D341Med (cell line): ENCODE measurements around the gene BUD31.
A peak's percentile ranks its signal among the peaks of the same experiment; 100 is the strongest.

Experiments used
- DNase-seq: peaks from one replicate; pipeline ENCODE4 v3.0.0; 2012; ENCODE audit warnings: low spot score

BUD31 gene

DNA sequence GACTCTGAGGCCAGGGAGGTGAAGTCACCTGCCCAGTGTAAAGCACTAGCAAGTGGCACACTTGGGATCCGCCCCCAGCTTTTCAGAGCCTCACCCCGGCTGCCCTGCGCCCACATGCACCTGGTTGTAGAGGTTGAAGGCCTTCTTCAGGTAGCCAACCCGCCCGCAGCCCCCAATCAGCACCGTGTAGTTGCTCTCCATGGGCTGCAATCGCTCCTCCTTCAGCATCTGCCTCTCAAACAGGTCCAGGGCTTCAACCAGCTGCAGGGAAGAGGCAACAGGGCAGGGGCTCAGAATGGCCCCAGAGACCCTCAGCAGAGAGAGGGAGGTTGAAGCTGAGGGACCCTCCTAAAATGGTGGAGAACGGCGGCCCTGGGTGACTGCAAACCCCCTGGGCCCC lies 24.4 kb downstream of the BUD31 start:
- DNase-seq, result no peak

DNA sequence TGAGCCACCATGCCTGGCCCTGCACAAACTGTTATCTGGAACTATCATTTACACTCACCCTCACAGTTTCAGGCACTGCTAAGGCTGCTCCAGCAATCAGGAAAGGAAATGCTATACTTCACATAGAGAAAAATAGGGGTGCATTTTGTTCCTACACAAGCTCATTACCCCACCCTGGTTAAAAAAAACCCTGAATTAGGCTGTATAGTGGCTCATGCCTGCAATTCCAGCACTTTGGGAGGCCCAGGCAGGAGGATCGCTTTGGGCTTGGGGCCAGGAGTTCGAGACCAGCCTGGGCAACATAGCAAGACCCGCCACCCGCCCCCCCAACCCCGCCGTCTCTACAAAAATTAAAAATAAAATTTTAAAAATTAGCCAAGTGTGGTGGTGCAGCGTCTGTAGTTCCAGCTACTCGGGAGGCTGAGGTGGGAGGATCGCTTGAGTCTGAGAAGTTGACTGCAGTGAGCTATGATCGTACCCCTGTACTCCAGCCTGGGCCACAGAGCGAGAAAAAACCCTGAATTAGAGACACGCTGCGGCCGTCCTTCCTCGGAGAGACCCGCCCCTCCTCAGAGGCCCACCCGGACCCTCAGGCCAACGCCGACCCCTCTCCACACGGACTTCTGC lies 29.3 kb downstream of the BUD31 start:
- DNase-seq, result no peak

DNA sequence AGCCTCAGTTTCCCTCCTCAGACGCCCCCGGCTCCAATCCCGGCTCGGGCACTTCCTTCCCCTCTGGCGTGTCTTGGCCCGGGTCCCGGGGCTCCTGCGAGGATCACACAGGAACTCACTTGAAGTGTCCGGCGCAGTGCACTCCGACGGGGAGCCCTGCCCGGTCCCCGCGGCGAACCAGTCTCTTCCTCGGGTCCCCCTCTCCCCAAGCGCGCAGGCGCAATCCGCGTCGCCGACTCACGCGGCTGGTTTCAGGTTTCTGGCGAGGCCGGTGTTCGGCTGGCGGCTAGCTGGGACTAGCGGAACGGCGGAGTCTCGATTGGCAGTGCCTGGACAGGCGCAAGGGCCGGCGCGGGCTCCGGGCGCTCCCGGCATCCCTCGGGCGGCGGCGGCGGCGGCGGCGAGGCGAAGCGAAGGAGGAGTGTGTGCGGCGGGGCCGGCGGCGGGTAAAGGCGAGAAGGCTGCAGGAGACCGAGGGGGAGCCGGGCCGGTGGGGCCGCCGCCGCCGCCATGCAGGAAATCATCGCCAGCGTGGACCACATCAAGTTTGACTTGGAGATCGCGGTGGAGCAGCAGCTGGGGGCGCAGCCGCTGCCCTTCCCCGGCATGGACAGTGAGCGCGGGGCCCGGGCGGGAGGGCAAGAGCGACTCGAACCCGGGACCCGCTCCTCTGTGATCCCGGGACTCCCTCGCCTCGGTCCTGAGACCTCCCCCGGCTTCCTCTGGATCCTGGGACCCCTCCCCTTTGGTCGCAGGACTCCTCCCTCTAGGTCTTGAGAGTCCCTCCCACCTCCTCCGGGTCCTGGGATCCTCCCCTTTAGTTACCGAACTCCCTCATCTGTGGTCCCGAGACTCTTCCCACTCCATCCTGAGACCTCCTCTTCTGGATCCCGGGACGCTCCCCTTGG lies 30.1 kb downstream of the BUD31 start, which contains the start of the genes CPSF4 and PTCD1:
TSS of gene CPSF4 (plus strand) at position 371 of the 908 bp plus-strand sequence. CDS start at position 511, 140 bp downstream.
TSS of gene PTCD1 (minus strand) at position 226 of the 908 bp plus-strand sequence. CDS start 3,556 bp downstream, outside the sequence.
- peak; percentile 98 for DNase-seq

DNA sequence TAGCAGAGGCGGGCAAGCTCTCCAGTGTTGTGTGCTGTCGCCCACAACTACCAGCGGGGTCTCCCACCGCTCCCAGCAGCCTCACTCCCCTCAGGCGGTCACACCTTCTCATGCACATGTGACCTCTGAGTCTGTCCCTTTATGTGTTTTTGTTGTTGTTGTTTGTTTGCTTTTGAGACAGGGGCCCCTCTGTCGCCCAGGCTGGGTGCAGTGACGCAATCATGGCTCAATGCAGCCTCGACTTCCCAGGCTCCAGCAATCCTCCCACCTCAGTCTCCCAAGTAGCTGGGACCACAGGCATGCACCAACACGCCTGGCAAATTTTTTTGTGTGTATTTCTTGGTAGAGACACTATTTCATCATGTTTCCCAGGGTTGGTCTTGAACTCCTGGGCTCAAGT lies 31.4 kb downstream of the BUD31 start:
- DNase-seq, result no peak

DNA sequence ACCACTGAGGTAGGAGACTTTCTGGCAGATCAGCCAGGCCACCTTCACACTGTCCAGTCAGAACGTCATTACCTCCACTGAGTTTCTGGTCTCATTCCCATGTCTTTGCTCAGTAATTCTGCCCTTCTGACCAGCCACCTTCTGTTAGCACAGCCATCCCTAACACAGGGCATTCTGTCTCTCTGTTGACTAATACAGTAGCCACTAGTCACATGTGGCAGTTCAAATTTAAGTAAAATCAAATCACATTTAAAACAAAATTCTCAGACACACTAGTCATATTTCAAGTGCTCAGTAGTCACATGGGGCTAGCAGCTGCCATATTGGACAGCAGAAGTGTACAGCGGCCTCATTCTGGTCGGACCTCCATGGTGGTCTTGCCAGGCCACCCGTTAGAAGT lies 37.3 kb downstream of the BUD31 start:
- DNase-seq, result no peak

DNA sequence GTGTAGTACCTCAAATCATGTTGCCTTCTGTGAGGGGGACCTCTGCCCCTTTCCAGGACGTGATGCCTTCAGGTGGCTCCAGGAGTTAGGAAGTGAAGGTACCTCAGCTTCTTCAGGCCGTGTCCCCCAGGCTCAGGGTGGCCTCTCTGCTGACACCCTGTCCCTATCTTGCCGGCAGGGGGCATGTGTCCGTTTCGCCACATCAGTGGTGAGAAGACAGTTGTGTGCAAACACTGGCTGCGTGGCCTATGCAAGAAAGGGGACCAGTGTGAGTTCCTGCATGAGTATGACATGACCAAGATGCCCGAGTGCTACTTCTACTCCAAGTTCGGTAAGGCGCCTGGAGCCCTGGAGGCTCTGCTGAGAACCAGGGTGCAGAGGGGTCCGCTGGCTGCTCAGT lies 39.2 kb downstream of the BUD31 start:
- no peak for DNase-seq

DNA sequence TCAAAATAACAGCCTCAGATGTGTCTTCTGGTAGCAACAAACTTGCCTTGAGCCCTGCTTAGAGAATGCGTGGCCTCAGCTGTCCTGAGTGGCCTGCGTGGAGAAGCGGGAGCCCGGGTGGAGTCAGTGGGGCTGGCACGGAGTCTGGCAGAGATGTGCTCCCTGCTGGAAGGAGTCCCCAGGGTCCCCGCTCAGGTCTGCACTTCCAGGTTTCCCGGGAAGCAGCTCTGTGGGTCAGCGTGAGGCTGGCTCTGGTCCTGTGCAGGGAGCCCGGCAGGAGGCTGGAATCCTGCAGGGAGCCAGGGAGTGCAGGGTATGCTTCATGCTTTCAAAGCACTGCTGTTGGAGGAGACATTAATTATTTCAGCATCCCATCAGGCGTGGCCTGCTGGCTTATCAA lies 40.1 kb downstream of the BUD31 start:
- no peak for DNase-seq

DNA sequence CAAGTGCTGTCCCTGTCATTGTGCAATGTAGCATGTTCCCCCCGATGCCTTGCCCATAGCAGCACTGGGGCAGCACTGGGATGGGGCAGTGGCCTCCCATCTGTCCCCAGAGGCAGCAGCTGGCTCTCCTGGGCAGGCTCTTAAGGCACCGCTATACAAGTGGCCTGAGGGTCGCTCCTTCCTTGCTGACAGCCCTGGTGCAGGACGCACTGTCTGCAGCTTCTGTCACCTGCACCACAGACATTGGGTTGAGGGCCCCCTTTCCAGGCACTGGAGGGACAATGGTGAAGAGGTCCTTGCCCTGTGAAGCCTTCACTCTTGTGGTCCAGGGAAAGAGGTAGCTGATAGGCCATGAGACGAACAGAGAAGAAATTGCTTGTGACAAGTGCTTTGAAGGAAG lies 40.6 kb downstream of the BUD31 start:
- DNase-seq, result no peak

DNA sequence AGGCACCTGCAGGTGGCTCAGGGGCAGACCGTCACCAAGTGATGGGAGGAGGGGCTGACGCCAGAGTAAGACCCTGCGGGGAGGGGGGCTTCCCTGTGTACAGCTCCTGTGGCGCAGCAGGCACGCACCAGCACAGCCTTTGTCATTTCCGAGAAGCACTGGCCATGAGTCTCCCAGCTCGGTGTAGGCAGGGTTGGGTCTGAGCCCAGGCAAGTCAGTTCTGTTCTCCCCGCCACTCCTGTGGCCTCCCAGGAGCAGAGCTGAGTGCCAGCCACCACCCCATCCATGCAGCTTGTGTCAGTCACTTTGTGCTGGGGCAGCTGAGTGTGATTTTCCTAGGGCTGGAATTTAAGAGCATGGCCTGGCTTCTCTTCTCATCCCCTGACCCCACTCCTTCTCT lies 43.2 kb downstream of the BUD31 start:
- no peak for DNase-seq

DNA sequence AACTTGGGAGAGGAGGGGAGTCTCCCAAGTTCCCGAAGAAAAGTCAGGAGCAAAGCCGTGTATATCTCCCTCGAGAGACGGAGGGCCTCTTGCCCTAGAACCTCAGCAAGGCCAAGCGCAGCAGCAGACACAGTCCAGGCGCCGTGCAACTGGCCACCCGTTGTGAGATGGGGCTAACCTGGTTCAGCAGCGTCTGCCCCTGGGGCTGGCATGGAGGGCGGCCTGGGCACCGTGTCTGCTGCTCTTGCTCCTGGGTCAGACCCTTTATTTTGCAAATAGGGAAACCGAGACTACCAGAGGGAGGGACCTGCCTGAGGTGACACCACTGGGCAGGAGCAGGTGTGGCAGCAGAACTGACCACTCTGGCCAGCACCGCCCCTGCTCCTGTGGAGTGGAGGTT lies 43.8 kb downstream of the BUD31 start:
- DNase-seq, result no peak

DNA sequence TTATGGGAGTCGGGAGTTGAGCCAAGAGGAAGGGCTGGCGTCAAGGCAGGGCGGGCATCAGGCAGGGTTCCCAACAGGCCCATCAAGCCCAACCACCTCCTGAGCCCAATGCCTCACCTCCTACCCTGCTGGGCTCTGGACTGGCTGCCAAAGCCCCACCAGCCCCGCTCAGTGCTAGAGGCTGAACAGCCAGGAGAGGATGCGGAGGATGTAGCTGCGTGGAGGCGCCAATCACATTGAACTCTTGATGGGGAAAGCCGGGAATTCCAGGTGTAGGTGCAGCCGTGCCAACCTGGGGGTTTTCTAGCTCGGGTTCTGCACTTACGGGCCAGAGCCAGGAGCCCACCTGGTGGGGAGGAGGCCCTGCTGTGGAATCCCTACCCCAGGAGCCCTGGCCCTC lies 44.3 kb downstream of the BUD31 start:
- no peak for DNase-seq

DNA sequence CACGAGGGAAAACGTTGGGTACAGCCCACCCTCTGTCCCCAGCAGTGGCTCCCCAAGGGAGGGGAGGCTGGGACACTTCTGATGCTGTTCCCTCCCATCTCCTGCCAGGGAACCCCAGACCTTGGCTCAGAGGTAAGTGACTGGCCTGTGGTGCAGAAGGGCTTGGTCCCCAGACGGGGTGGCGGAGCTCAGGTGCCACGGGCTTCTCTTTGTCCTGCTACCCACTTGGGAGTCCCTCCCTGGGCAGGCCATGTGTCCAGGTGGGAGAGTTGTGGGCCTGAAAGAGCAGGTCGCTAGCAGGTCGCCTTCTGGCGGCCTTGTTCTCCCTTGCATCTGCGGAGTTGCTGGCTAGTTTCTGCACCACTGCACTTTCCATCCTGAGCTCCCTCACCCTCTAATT lies 47.1 kb downstream of the BUD31 start:
- DNase-seq, result no peak

DNA sequence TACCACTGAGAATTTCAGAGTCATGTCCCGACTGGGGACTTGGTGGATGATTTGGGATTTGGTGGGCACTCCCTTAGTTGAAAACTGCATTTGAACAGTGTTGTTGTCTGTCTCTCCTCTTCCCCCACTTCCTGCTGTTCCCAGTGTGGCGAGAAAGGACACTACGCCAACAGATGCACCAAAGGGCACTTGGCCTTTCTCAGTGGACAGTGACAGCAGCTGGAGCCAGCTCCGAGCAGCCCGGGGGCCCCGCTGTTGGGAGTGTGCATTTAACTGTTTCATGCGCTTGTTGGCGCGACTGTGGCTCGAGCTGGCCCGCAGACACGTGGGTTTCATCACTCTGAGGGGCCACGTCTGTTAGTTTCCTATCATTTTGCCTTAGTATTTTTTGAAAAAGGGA lies 47.5 kb downstream of the BUD31 start:
- DNase-seq, result no peak

DNA sequence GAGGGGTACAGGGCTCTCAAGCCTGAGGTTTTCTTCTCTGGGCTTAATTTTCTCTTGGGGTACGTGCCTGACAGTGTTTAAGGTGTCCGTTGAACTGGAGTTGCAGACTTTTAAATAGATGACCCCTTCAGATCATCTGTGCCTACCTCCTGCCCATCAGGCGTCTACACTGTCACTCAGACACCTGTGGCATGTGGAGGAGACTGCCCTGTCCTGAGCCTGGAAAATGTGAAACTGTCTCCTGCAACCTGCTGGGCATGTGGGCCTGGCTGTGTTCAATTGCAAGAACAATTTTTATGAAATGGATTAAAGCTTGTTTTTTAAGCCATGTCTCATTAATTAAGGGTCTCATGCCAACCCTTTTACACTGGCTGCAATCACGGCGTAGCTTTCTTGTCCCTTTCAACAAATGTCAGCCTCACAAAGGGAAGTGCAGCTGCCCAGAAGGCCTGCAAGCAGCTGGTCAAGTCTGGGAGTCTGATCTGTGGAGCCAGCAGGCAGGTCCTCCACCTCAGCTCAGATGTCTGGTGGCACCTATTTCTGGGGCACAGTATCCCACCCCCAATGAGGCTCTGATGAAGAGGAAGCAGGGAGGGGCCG lies 48.4 kb downstream of the BUD31 start:
- DNase-seq, result no peak

DNA sequence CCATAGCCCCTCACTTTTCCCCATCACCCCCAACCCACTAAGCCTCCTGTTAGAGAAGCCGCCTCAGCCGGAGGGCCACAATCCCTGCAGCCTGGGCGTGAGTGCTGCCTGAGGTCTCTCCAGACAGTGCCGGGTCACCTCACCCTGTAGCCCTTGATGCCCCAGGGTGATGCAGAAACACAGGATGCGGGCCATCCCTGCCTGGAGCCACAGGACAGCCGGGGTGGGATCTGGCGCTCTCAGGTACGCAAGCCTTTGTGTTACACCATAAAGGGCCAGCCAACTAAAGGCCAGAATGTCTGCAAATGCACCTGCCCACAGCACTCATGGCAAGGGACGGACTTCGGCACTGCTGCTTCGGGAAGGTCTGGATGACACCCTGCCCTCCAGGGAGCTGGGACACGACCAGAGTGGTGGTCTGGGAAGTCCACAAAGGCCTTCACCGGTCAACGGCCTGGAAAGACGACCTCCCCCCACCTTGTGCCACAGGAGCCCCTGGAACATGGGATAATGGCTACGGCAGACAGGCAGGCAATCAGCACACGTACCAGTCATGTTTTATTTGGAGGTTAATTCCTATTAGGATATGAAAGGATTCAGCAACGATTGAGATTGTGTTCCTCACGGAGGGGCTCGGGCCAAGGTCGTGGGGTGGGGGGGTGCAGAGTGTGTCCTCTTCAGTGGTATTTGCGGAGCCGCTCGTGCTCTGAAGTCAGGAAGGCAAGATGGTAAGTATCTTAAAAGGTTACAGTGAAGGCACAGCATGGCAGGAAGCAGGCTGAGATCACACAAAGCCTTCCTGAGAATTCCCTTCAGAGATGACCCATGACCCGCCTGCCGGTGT lies 49.1 kb downstream of the BUD31 start:
- no peak for DNase-seq

DNA sequence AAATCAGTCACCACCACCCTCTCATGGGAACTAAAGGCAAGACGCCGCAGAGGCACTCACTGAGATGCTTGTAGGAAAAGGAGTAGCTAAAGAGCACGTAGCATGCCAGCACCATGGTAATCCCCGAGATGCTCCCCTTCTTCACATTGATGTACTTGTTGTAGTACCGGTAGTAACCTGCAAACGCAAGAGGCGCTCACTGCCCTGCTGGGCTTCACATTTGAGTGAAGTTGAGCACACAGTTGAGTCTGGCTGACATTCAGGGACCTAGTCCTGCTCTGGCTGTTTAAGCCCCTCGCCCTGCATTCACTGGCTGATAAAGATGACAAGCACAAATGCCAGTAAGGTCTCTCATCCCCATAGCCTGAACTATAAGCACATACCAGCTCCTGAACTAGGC lies 50.3 kb downstream of the BUD31 start:
- no peak for DNase-seq

DNA sequence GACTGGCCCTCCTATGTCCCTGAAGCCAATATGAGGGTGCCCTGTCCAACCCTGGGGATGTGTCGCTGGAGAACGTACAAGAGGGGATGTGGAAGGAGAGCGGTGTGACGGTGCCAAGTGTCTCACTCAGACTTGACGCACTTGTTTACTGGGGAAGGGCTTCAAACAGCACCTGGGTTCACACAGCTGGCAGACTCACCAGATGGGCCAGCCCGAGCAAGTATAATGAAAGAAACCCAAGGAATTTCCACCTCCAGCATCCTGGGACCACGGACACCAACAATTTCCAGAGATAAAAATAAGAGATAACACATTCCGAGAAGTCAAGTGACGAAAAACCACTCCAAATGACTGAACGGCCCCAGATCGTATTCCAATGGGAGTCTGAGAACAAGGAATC lies 51.9 kb downstream of the BUD31 start:
- no peak for DNase-seq

DNA sequence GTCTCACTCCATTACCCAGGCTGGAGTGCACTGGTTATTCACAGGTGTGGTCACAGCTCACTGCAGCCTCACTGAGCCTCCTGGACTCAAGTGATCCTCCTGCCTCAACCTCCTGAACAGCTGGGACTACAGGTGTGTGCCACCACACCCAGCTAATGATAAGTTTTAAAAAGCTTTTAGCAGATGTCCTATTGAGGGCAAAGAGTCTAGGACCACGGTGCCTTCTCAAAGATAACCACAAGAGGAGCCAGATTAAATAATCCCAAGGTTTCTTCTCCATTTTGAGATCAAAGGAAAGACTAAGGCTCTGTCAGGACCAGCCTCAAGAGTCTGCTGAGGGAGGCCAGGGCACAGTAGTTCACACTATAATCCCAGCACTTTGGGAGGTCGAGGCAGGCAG lies 52.5 kb downstream of the BUD31 start:
- no peak for DNase-seq

DNA sequence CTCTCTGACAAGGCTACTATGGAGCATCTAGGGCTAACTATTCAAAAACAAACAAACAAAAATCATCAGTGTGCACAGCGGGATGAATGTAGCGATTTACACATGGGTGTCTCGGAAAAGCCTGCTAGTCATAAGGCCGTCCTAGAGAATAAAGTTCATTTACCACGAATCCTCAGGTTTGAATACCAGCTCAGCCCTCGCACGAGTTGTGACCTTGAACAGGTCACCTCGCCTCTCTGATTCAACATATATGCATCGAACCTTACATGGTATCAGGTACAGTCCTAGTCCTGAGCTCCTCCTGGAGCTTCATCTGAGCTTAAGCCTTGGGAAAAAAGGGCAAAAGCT lies 56.6 kb downstream of the BUD31 start:
- DNase-seq, result no peak

DNA sequence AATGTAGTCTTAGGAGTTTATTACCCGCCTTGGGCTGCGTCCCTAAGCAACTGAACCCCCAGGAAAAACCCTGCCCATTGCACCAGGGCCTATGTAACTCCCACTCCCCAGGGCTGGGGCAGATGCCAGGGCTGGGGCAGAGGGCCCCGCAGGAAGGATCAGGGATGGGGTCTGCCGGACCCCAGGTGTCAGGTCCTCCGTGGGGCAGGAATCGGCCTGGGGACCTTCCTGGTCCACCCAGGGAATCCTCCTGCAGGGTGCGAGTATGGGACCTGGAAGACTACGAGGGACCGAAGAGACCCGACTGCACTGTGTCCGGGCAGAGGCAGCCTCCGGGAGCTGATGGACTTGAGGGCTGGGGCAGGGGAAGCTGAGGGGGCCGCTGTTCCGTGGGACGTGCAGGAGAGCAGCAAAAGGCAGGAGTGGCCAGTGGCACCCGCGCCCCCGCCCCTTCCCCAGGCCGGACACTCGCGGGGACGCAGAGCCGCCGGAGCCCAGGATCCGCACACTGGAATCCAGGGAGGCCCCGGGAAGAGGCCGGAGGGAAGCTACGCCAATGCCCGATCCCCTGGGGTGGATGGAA lies 59.7 kb downstream of the BUD31 start:
- DNase-seq, result no peak
